Measurements from ENCODE around the gene RHBDL2.
"Not testable (repeated sequence)": the region's sequence is repeated elsewhere in the genome, so short reads cannot be mapped to it uniquely, and the experiment has no call there.

Gene RHBDL2

GRCh38 chr1:38941527-38942019, at the start of gene RHBDL2:
RHBDL2 (minus strand) TSS chr1:38941830; CDS start chr1:38919212, 22,618 bp downstream.
- no peak for DNase-seq (ENCODE audit: low spot score)

GRCh38 chr1:38990738-38991637, 49.4 kb upstream of the RHBDL2 start, which contains the start of gene AKIRIN1:
AKIRIN1 (plus strand) TSS chr1:38991276; CDS start chr1:38991381, 105 bp downstream.
- DNase-seq (ENCODE audit: low spot score): peak; percentile 86

GRCh38 chr1:38990386-38990737, 48.7 kb upstream of the RHBDL2 start:
- no peak for DNase-seq (ENCODE audit: low spot score)

GRCh38 chr1:38989979-38990378, 48.3 kb upstream of the RHBDL2 start:
- no peak for DNase-seq (ENCODE audit: low spot score)

GRCh38 chr1:38979380-38979779, 37.8 kb upstream of the RHBDL2 start:
- not testable (repeated sequence) for DNase-seq (ENCODE audit: low spot score)

GRCh38 chr1:38978245-38978542, 36.6 kb upstream of the RHBDL2 start:
- not testable (repeated sequence) for DNase-seq (ENCODE audit: low spot score)

- not testable (repeated sequence) for DNase-seq (ENCODE audit: low spot score)
Measured at GRCh38 chr1:38977399-38978244, 36.0 kb upstream of the RHBDL2 start.

- no peak for DNase-seq (ENCODE audit: low spot score)
Measured at GRCh38 chr1:38973659-38974437, 32.2 kb upstream of the RHBDL2 start.

GRCh38 chr1:38973145-38973544, 31.5 kb upstream of the RHBDL2 start:
- DNase-seq (ENCODE audit: low spot score): not testable (repeated sequence)

- DNase-seq (ENCODE audit: low spot score): no peak
Measured at GRCh38 chr1:38964140-38964548, 22.5 kb upstream of the RHBDL2 start.

- DNase-seq (ENCODE audit: low spot score): no peak
Measured at GRCh38 chr1:38962560-38962959, 20.9 kb upstream of the RHBDL2 start.

- DNase-seq (ENCODE audit: low spot score): no peak
Measured at GRCh38 chr1:38962113-38962512, 20.5 kb upstream of the RHBDL2 start.

GRCh38 chr1:38958967-38959366, 17.3 kb upstream of the RHBDL2 start:
- no peak for DNase-seq (ENCODE audit: low spot score)

GRCh38 chr1:38953433-38953860, 11.8 kb upstream of the RHBDL2 start:
- DNase-seq (ENCODE audit: low spot score): no peak

- no peak for DNase-seq (ENCODE audit: low spot score)
Measured at GRCh38 chr1:38950553-38950952, 8.9 kb upstream of the RHBDL2 start.

GRCh38 chr1:38944547-38944946, 2.9 kb upstream of the RHBDL2 start:
- DNase-seq (ENCODE audit: low spot score): no peak

GRCh38 chr1:38942664-38943428, 1.2 kb upstream of the RHBDL2 start:
- DNase-seq (ENCODE audit: low spot score): no peak

GRCh38 chr1:38941093-38941492, 537 bp downstream of the RHBDL2 start:
- no peak for DNase-seq (ENCODE audit: low spot score)

GRCh38 chr1:38940339-38941047, 1.1 kb downstream of the RHBDL2 start:
- DNase-seq (ENCODE audit: low spot score): no peak

GRCh38 chr1:38938722-38939260, 2.8 kb downstream of the RHBDL2 start:
- DNase-seq (ENCODE audit: low spot score): no peak

All from HuH-7.5 (cell line).